ENCODE data around the gene ULK4.

Gene ULK4

GRCh38 chr3:41239587-41239986, 722.3 kb downstream of the ULK4 start:
- peak; percentile 18 for DNase-seq (ENCODE audit: low read depth)
- TF ChIP-seq, protein P1, sequence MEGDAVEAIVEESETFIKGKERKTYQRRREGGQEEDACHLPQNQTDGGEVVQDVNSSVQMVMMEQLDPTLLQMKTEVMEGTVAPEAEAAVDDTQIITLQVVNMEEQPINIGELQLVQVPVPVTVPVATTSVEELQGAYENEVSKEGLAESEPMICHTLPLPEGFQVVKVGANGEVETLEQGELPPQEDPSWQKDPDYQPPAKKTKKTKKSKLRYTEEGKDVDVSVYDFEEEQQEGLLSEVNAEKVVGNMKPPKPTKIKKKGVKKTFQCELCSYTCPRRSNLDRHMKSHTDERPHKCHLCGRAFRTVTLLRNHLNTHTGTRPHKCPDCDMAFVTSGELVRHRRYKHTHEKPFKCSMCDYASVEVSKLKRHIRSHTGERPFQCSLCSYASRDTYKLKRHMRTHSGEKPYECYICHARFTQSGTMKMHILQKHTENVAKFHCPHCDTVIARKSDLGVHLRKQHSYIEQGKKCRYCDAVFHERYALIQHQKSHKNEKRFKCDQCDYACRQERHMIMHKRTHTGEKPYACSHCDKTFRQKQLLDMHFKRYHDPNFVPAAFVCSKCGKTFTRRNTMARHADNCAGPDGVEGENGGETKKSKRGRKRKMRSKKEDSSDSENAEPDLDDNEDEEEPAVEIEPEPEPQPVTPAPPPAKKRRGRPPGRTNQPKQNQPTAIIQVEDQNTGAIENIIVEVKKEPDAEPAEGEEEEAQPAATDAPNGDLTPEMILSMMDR (IDR thresholded peaks at IDR 0.05; ENCODE audit: low read length, missing control alignments), result no peak
- H3K4me3 ChIP-seq (replicated peaks; ENCODE audit: low read depth, low read length), result no peak overlapping the region

- TF ChIP-seq, protein P1 (IDR thresholded peaks at IDR 0.05; ENCODE audit: low read length, missing control alignments), result no peak
- H3K4me3 ChIP-seq (replicated peaks; ENCODE audit: low read depth, low read length), result no peak overlapping the region
- no peak for DNase-seq (ENCODE audit: low read depth)
Observed at GRCh38 chr3:41237907-41238306, 724.0 kb downstream of the ULK4 start.

GRCh38 chr3:41236228-41236627, 725.7 kb downstream of the ULK4 start:
- TF ChIP-seq, protein P1 (IDR thresholded peaks at IDR 0.05; ENCODE audit: low read length, missing control alignments), result no peak

GRCh38 chr3:41234823-41235721, 726.8 kb downstream of the ULK4 start:
- no peak overlapping the region for H3K4me3 ChIP-seq (replicated peaks; ENCODE audit: low read depth, low read length)
- TF ChIP-seq, protein P1 (IDR thresholded peaks at IDR 0.05; ENCODE audit: low read length, missing control alignments), result no peak
- peak; percentile 41 for DNase-seq (ENCODE audit: low read depth)

More at GRCh38 chr3:41236228-41236627, 725.7 kb downstream of the ULK4 start:
- no peak overlapping the region for H3K4me3 ChIP-seq (replicated peaks; ENCODE audit: low read depth, low read length)
- no peak for DNase-seq (ENCODE audit: low read depth)

DNA sequence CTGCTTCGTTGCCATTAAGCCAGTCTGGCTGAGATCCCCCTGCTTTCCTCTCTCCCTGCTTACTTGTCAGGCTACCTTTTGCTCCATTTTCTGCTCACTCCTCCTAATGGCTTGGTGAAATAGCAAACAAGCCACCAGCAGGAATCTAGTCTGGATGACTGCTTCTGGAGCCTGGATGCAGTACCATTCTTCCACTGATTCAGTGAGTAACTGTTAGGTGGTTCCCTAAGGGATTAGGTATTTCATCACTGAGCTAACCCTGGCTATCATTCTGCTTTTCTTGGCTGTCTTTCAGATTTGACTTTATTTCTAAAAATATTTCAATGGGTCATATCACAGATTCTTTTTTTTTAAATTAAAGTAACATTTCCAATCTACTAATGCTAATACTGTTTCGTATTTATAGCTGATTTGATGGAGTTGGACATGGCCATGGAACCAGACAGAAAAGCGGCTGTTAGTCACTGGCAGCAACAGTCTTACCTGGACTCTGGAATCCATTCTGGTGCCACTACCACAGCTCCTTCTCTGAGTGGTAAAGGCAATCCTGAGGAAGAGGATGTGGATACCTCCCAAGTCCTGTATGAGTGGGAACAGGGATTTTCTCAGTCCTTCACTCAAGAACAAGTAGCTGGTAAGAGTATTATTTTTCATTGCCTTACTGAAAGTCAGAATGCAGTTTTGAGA, 737.6 kb downstream of the ULK4 start:
- DNase-seq (ENCODE audit: low read depth), result peak; percentile 92
- no peak overlapping the region for H3K4me3 ChIP-seq (replicated peaks; ENCODE audit: low read depth, low read length)
- TF ChIP-seq, protein P1 (IDR thresholded peaks at IDR 0.05; ENCODE audit: low read length, missing control alignments), result peak; percentile 9

DNA sequence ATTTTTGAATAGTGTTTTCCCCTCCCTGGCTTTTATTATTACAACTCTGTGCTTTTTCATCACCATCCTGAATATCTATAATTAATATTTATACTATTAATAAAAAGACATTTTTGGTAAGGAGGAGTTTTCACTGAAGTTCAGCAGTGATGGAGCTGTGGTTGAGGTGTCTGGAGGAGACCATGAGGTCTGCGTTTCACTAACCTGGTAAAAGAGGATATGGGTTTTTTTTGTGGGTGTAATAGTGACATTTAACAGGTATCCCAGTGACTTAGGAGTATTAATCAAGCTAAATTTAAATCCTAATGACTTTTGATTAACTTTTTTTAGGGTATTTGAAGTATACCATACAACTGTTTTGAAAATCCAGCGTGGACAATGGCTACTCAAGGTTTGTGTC, 738.2 kb downstream of the ULK4 start:
- no peak for DNase-seq (ENCODE audit: low read depth)
- TF ChIP-seq, protein P1 (IDR thresholded peaks at IDR 0.05; ENCODE audit: low read length, missing control alignments), result no peak
- H3K4me3 ChIP-seq (replicated peaks; ENCODE audit: low read depth, low read length), result no peak overlapping the region
